Activated B cell treated with CpG ODN at 0.5 μM for 24 hours (primary cell): ENCODE results near the gene CTDSPL2. TPM values are rescaled to one million over a fixed set of nuclear protein-coding genes. Genes with fewer than 3 reads are reported as not detected.

ENCODE experiments used
- ATAC-seq: fragments of 200-7000 bp; cut with Tn5 transposase; one replicate; pipeline ENCODE4 v1.10.0; 2021; ENCODE audit warnings: low read depth, mild to moderate bottlenecking, moderate library complexity
- CTCF ChIA-PET: fragments of 350-600 bp; sonication (Branson Sonifier 250); formaldehyde crosslinking; loops from one replicate; lab custom pipeline; 2021; ENCODE audit warnings: antibody characterized with exemption; lab: Charles Lee
- POLR2A ChIA-PET: fragments of 350-600 bp; sonication (Branson Sonifier 250); formaldehyde crosslinking; loops from one replicate; lab custom pipeline; 2021; ENCODE audit warnings: antibody characterized with exemption; lab: Charles Lee
- DNase-seq: peaks from one replicate; pipeline ENCODE4 v3.0.0; 2022
- H3K27ac Mint-ChIP-seq: one replicate; pipeline ENCODE4 v1.8.0; 2020; ENCODE audit warnings: mixed read lengths
- H3K27me3 Mint-ChIP-seq: one replicate; pipeline ENCODE4 v1.8.0; 2021; ENCODE audit warnings: mixed read lengths
- H3K36me3 Mint-ChIP-seq: one replicate; pipeline ENCODE4 v1.8.0; 2021; ENCODE audit warnings: low read depth, mixed read lengths
- H3K4me1 Mint-ChIP-seq: one replicate; pipeline ENCODE4 v1.8.0; 2021; ENCODE audit warnings: mixed read lengths
- H3K4me3 Mint-ChIP-seq: one replicate; pipeline ENCODE4 v1.8.0; 2020; ENCODE audit warnings: mild to moderate bottlenecking, mixed read lengths
- H3K9me3 Mint-ChIP-seq: one replicate; pipeline ENCODE4 v1.8.0; 2020; ENCODE audit warnings: mixed read lengths
- CTCF ChIP-seq: fragments of 200-600 bp; IDR thresholded peaks from one replicate; pipeline ENCODE4 v1.8.0; 2022; ENCODE audit warnings: antibody characterized with exemption, mild to moderate bottlenecking
- intact Hi-C: fragments of 100-400 bp; cut with micrococcal nuclease; formaldehyde crosslinking; loops from one replicate; pipeline ENCODE4 v1.15.1; 2024
- total RNA-seq: library from RNA; stranded (reverse); gene quantifications from 2 replicates; pipeline ENCODE4 v1.2.3, GENCODE V29; 2022

Gene CTDSPL2
- total RNA-seq, 1 donor from 2014 or later: 46.8 TPM

GRCh38 chr15:44495562-44495961 is 68.1 kb downstream of the CTDSPL2 start:
- Mint-ChIP-seq H3K27me3 (no peaks in the 10 kb centered on the region), H3K27ac (no peak overlapping the region), H3K36me3 (peaks cover 65% of the 10 kb centered on the region), H3K4me3 (no peak overlapping the region), H3K9me3 (no peaks in the 10 kb centered on the region), H3K4me1 (no peaks in the 10 kb centered on the region)
- TF ChIP-seq CTCF: no peak
- ATAC-seq (no peak), DNase-seq (no peak)
- ChIA-PET POLR2A (no interaction called here), CTCF (no interaction called here)
- intact Hi-C loops: no loop called here

DNA sequence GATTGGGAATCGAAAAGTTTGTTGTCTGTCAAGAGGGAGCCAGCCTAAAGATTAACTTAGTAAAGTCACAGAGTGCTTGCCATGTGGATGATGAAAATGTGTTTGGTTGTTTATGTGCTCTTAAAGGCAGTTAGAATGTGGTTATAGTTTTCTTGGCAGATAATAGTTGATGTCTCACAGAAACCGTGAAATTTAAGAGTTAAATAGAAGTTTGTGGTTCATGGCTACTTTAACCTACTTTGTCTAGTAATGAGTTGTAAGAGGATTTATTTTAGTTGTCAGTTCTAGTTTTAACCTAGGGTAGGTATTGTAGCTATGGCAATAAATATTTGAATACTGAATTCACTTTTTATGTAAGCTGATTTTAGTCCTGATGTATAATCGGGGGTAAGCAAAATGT is 73.1 kb downstream of the CTDSPL2 start:
- H3K36me3 Mint-ChIP-seq: peaks cover 63% of the 10 kb centered on the region
- no peak for TF ChIP-seq CTCF
- no peak overlapping the region for H3K27ac Mint-ChIP-seq
- H3K27me3 Mint-ChIP-seq: no peaks in the 10 kb centered on the region
- H3K9me3 Mint-ChIP-seq: no peaks in the 10 kb centered on the region
- H3K4me1 Mint-ChIP-seq: no peaks in the 10 kb centered on the region
- DNase-seq (no peak), ATAC-seq (no peak)
- POLR2A ChIA-PET: interaction anchor here (1.6 kb wide), 1 partner anchor 213 kb away, joined by 7 read pairs; the partner anchor contains the start of gene GOLM2
- intact Hi-C loops: loop anchor here (10.0 kb wide), 1 partner anchor 436 kb away; no protein-coding TSS in a partner anchor
- H3K4me3 Mint-ChIP-seq: no peak overlapping the region
- CTCF ChIA-PET: interaction anchor here (1.1 to 1.8 kb wide), 7 partner anchors 10 to 629 kb away, joined by 3 to 7 read pairs (median 3); partner anchors contain the start of gene TRIM69

DNA sequence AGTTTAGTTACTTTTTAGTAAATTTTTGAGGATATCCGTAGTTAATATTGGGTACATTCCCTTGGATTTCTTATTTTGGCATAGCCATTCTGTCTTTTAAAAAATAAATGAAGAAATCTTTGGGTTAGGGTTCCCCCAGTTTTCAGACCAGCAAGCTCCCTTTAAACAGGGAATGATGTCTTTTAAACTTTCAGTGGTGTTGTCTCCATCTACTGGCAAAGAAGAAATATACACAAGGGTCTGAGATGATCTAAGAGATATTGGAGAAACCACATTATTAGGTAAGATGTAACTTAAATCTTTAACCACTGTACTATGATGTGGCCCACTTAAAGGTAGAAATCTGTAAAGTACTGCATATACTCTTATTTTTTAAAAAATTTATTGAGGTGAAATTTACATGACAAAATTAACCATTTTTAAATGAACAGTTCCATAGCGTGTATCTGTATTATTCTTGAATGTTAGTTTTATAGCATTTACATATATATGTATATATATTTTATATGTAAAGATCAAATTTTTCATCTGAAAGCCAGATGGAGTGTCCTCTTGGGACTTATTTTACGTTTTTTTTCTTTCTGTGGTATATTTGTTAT is 74.4 kb downstream of the CTDSPL2 start:
- H3K4me3 Mint-ChIP-seq: no peak overlapping the region
- DNase-seq (no peak), ATAC-seq (no peak)
- TF ChIP-seq CTCF: no peak
- ChIA-PET POLR2A (interaction anchor here (0.8 to 1.6 kb wide), 2 partner anchors 48 to 214 kb away, joined by 4 to 7 read pairs; partner anchors contain the start of gene GOLM2), CTCF (interaction anchor here (0.6 to 1.8 kb wide), 15 partner anchors 9 to 630 kb away, joined by 3 to 7 read pairs (median 3); partner anchors contain the start of genes CTDSPL2 and TRIM69)
- H3K36me3 Mint-ChIP-seq: peaks cover 54% of the 10 kb centered on the region
- H3K4me1 Mint-ChIP-seq: no peaks in the 10 kb centered on the region
- no peaks in the 10 kb centered on the region for H3K27me3 Mint-ChIP-seq
- no peaks in the 10 kb centered on the region for H3K9me3 Mint-ChIP-seq
- intact Hi-C loops: loop anchor here (1.0 to 10.0 kb wide), 4 partner anchors 237 to 598 kb away; no protein-coding TSS in a partner anchor
- H3K27ac Mint-ChIP-seq: no peak overlapping the region

GRCh38 chr15:44516436-44516835 is 89.0 kb downstream of the CTDSPL2 start:
- Mint-ChIP-seq H3K4me3 (no peak overlapping the region), H3K27ac (no peak overlapping the region)

More at GRCh38 chr15:44516436-44516835, 89.0 kb downstream of the CTDSPL2 start:
- Mint-ChIP-seq H3K9me3 (no peaks in the 10 kb centered on the region), H3K36me3 (peaks cover 46% of the 10 kb centered on the region), H3K4me1 (no peaks in the 10 kb centered on the region), H3K27me3 (no peaks in the 10 kb centered on the region)
- ChIA-PET POLR2A (no interaction called here), CTCF (no interaction called here)
- no peak for TF ChIP-seq CTCF
- DNase-seq: no peak
- intact Hi-C loops: no loop called here
- ATAC-seq: no peak
